ENCODE measurements around the gene AFAP1L1.

- TF ChIP-seq POLR2AphosphoS5 (IDR thresholded peaks at IDR 0.05; ENCODE audit: insufficient read depth, low read depth, low read length) (no peak), MAX (IDR thresholded peaks at IDR 0.05; ENCODE audit: insufficient read depth, insufficient read length) (no peak), GATA2 (IDR thresholded peaks at IDR 0.05; ENCODE audit: insufficient read depth, insufficient read length, low read depth, low read length) (no peak), EZH2 (IDR thresholded peaks at IDR 0.05; ENCODE audit: borderline replicate concordance, low read depth, low read length, severe bottlenecking) (no peak), POLR2A (IDR thresholded peaks at IDR 0.05; ENCODE audit: low read depth, low read length) (no peak), MYC (IDR thresholded peaks at IDR 0.05; ENCODE audit: low read depth, low read length) (no peak), JUN (IDR thresholded peaks at IDR 0.05; ENCODE audit: borderline replicate concordance, insufficient read depth, insufficient read length, low read depth) (no peak), FOS (IDR thresholded peaks at IDR 0.05; ENCODE audit: borderline replicate concordance, insufficient read depth, low read length) (no peak)
- TF ChIP-seq, protein P1, sequence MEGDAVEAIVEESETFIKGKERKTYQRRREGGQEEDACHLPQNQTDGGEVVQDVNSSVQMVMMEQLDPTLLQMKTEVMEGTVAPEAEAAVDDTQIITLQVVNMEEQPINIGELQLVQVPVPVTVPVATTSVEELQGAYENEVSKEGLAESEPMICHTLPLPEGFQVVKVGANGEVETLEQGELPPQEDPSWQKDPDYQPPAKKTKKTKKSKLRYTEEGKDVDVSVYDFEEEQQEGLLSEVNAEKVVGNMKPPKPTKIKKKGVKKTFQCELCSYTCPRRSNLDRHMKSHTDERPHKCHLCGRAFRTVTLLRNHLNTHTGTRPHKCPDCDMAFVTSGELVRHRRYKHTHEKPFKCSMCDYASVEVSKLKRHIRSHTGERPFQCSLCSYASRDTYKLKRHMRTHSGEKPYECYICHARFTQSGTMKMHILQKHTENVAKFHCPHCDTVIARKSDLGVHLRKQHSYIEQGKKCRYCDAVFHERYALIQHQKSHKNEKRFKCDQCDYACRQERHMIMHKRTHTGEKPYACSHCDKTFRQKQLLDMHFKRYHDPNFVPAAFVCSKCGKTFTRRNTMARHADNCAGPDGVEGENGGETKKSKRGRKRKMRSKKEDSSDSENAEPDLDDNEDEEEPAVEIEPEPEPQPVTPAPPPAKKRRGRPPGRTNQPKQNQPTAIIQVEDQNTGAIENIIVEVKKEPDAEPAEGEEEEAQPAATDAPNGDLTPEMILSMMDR (IDR thresholded peaks at IDR 0.05; ENCODE audit: extremely low read depth in 1 of 2, insufficient read depth in 1 of 2, low read depth in 1 of 2, low read length in 2 of 2), result no peak
These were observed 2.3 kb downstream of the AFAP1L1 start for GRCh38 chr5:149273950-149274349.
